ENCODE results near the gene AKAP13.
A peak's percentile ranks its signal among the peaks of the same experiment; 100 is the strongest.

The AKAP13 gene

GRCh38 chr15:85770096-85771041, 390.0 kb downstream of the AKAP13 start:
- no peak for DNase-seq (ENCODE audit: low read depth)

DNA sequence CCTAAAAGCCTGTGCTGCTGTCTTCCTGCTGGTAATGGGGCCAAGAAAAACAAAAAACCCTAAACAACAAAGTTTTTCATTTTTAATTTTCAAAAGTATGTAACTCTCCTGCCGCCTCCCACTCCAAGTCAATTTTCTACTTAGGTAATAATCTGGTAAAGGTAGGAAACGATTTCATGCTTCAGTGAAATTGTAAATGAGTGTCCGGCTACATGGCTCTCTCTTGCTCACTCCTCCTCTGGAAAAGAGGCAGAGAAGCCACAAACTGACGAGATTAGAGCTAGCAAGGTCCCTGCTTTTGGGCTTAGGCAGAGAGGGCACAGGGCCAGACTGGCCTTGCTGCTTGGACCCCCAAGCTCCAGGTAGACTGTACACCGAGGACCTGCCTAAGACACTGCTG, 390.9 kb downstream of the AKAP13 start:
- DNase-seq (ENCODE audit: low read depth): no peak

GRCh38 chr15:85771781-85772445, 391.5 kb downstream of the AKAP13 start:
- no peak for DNase-seq (ENCODE audit: low read depth)

GRCh38 chr15:85772668-85773067, 392.3 kb downstream of the AKAP13 start:
- DNase-seq (ENCODE audit: low read depth): no peak

DNA sequence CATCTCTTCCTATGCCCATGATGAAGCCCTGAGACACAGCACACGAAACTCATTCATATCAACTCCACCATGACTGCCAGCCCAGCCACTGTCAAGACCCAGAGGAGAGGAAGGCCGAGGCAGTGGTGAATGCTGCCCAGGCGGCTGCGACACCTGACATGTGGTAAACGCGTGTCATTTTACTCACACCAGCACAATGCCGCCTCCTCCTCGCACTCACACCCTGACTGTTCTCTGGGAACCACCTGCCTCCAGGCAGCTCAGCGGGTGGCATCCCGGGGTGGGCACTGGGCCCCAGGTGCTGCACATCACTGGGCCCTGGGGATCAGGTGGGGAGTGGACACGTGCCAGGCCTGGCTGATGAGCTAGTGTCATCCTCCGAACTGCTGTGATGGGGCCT, 392.8 kb downstream of the AKAP13 start:
- no peak for DNase-seq (ENCODE audit: low read depth)

DNA sequence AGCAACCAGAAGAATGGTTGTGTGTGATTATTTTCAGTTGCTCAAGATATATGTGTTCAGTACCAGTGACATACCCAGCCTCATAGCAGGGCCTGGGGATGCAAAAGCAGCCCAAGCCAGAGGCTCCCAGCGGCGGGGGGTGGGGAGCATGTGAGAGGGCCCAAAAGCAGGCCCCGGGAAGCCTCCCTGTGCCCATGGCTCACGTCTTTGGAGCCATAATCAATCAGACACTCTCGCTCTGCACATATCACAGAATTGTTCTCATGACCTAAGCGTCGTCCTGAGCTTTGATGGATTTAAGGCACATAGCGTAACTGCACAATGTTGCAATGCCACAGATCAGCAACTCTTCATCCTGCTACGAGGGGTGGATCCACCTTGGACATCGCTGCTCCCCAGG, 393.6 kb downstream of the AKAP13 start:
- no peak for DNase-seq (ENCODE audit: low read depth)

DNA sequence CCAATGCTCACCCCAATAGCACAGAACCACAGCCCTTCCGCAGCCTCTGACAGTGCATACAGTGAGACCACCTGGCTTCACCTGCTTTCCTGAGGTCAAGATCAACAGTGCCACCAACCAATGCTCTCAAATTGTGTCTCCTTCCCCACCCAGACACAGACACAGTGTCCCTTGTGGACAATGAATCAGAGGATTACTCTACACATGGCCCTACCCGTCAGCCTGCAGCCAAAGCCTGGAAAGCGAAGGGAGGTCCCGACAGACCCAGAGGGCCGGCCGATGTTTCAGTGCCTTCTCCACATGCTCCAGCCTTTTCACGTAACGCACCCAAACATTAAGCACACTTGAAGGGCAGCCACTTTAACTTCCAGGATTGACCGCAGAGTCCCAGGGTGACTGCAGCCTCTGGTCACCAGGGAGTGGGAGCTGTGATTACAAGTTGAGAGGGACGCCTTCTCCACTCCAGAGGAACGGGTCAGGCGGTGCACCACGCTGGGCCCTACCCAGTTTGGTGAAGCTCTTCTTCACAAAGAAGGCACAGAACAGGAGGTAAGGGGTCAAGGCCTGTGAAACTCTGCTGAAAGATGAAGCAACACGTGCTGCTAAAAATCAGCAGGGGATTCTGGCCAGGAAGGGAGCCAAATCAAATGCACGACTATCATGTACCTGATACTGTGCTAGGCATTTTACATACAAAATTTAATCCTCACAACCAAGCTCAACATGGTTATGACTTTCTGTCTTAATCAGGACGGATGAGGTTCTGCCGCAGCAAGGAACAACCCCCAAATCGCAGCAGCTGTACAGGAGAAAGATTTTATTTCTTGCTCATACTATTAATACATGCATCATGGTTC, 397.1 kb downstream of the AKAP13 start:
- no peak for DNase-seq (ENCODE audit: low read depth)

DNA sequence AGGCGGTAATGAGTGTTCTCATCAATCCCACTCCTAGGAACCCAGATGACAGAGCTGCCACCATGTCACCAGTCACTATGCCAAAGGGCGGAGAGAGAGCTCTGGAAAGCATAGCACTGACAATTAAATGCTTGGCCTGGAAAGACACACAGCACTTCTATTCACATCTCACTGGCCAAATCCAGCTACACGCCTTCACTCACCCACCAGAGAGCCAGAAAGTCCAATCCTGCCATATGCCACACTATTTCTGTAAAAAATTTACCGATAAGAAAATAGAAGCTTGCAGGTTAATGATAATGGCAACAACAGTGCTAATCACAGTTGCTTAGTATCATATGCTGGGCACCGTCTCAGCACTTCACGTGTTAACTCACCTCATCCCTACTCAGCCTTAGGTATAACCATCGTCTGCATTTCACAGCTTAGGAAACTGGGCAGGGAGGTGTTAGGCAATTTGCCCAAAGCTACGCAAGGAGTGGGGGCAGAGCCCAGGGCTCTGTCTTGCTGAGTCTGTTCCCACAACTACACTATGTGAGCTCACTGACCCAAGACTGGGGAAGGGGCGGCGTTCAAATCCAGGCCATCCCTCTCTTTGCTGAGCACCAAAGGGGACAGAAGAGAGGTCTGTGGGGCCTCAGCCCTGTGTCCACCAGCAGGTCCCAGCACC, 397.8 kb downstream of the AKAP13 start:
- no peak for DNase-seq (ENCODE audit: low read depth)

GRCh38 chr15:85779249-85779648, 398.8 kb downstream of the AKAP13 start:
- DNase-seq (ENCODE audit: low read depth): no peak

DNA sequence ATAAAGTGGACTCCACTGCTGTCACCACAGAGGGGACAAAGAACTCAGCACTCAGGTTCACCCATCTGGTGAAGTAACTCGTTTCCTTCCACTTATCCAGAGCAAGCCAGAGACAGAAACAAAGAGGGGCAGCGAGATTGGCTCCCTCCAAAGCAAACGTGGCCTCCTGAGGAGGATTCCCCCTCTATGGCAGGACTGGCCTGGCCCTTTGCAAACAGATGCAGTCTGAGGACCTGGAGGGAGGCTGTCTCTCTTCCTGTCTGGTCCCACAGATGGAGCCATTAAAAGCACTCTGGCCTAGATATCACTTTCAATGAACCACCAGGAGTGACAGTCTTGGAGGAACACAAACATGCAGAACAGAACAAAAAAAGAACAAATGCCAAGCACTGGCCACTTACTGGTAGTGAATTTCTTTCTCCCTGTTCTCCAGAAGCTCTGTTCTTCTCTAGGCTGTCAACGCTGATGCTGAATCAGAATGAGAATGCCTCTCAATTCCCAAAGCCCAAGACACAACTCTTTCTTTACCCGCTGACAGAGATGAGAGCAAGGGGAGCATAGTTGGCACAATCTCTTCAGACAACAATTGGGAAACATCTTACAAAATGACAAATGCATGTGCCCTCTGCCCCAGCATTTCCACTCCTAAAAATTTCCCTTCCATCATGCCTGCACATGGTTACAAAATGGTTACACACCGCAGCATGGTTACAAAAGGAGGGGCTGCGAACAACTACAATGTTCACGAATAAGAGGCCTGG, 400.0 kb downstream of the AKAP13 start:
- no peak for DNase-seq (ENCODE audit: low read depth)

GRCh38 chr15:85781099-85781498, 400.7 kb downstream of the AKAP13 start:
- DNase-seq (ENCODE audit: low read depth): no peak

- DNase-seq (ENCODE audit: low read depth): no peak
Measured at GRCh38 chr15:85782064-85782463, 401.7 kb downstream of the AKAP13 start.

DNA sequence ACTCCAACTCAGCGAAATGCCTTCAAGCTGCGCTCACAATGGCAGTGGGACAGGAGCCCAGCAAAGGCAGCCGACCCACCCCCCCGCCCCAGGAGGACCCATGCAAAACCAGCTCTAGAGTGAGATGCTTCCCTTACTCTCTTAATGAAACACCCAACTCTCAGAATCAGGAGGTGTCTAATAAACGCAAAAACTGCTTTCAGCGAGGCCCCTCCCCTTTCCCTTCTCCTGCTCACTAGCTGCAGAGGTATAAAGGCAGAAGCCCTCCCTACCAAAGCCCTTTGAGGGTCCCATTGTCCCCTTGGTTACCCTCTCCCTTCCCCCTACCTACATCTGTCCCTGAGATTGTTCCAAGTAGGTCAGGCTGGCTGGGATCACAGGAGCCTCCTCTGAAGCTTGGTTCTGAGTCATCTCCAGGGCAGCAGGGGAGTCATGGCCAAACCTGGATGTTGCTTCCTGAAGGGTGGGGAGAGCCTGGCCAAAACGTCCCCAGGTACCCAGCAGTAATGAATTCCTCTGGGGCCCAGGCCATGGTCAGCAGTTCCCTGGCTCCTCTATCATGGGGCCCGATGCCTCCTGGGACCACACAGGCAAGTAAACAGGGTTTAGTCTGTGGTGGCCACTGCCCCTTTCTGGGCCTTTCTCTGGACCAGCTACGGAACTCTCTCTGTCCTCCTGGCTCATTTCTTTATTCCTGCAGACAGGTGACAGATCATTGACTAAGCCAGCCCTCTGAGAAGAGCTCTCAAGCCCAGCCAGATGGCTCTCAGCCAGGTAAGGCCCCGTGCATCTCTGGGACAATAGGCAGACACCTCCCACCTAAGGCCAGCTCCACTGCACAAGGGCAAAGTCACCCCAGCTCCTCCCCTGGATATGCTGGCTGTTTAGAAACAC, 405.7 kb downstream of the AKAP13 start:
- DNase-seq (ENCODE audit: low read depth): no peak

- DNase-seq (ENCODE audit: low read depth): no peak
Measured at GRCh38 chr15:85786781-85787114, 406.3 kb downstream of the AKAP13 start.

GRCh38 chr15:85788771-85789495, 408.5 kb downstream of the AKAP13 start:
- no peak for DNase-seq (ENCODE audit: low read depth)

DNA sequence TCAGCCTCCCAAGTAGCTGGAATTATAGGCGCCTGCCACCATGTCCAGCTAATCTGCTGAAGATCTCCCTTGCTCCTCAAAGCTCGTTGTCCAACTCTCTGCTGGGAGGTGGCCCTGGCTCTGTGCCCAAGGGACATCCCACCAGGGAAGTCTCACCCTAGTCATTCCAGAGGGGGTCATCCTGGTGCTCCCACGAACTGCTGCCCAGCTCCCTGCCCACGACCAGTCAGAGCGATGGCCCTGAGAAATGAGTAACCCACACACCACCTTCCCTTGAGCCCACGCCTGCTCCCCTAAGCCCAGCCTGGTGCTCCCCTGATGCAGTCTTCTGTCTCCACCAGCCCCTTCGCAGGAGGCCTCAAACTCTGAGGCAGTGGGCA, 409.1 kb downstream of the AKAP13 start:
- no peak for DNase-seq (ENCODE audit: low read depth)

DNA sequence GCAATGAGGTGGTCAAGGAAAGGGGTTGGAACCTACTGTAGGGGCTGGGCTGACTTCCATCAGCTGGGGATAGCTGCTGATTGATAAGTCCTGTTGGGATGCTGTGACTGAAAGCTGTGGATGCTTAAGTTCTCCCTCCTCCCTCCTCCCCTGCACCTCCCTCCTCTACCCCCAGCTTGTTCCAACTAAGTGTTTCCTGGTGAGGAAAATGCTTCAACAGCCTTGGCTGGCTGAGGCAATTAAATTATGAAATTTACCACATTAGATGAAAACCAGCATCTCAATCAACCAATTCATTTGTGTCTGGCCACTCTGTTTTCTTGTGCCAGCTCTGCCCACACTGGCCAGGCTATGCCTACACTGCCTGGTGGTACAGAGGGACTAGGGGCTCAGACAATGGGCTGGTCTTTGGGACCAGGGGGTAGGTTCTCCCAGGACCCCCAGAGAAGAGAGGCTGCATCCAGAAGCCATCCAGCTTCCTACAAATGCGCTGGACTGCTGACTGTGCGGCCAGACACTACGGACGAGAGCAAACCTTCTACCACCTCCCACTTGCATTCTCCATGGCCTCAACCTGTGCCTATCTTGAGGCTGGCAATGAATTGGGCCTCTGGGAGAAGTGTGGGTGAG, 411.8 kb downstream of the AKAP13 start:
- no peak for DNase-seq (ENCODE audit: low read depth)

DNA sequence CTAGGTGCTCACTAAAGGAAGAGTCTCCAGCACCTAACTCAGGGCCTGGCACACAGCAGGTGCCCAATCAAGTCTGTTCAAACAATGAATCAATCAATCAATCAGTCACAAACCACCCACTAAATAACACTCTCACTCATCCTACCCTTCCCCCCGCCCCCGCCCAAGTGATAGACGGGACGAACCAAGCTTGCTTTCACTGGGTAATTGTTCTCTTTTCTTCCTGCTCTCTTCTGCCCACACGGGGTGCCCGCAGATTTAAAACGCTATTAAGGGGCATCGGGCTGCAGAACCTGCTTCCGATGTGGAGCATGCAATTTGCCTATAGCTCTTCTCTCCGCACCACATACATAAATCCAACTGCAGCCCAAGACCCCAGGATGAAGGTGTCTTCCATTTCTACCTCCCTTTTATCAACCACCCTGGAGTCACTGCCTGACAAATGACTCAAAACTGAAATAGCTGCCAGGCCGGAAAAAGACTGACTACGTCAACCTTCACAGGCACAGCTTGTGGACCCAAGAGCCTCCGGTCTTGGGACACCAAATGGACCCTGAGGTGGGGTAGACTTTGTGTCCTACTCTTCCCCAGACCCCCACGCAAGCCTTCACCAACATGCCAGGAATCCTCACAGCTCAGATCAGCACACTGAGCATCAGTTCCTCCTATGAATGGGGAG, 412.6 kb downstream of the AKAP13 start:
- peak; percentile 19 for DNase-seq (ENCODE audit: low read depth)

Data from stimulated activated CD4-positive, alpha-beta T cell treated with anti-CD3 and anti-CD28 coated beads, Interleukin-2, amount 100 ng/mL, for 4 hours (primary cell).